WTC11 (cell line): Measurements from ENCODE around the gene NT5C1B. TPM values are rescaled to one million over a fixed set of nuclear protein-coding genes. Genes with fewer than 3 reads are reported as not detected.

Experiments used
- ATAC-seq: fragments of 200-7000 bp; cut with Tn5 transposase; 2 replicates; pipeline ENCODE4 v1.10.0; 2021; ENCODE audit warnings: mild to moderate bottlenecking, moderate library complexity
- CTCF ChIA-PET: fragments of 300-600 bp; sonication (Branson Sonifier 250); formaldehyde crosslinking; loops from one replicate; lab custom pipeline; 2021; ENCODE audit warnings: antibody characterized with exemption; lab: Charles Lee
- POLR2A ChIA-PET: fragments of 350-600 bp; sonication (Branson Sonifier 250); formaldehyde crosslinking; loops from one replicate; lab custom pipeline; 2021; ENCODE audit warnings: antibody characterized with exemption; lab: Charles Lee
- DNase-seq: peaks from one replicate; pipeline ENCODE4 v3.0.0; 2021; ENCODE audit warnings: low spot score
- H3K27ac Mint-ChIP-seq: 2 replicates; pipeline ENCODE4 v1.8.0; 2021; ENCODE audit warnings: mixed read lengths
- H3K27me3 Mint-ChIP-seq: 2 replicates; pipeline ENCODE4 v1.8.0; 2021; ENCODE audit warnings: low read depth, mild to moderate bottlenecking, moderate library complexity, mixed read lengths
- H3K36me3 Mint-ChIP-seq: 2 replicates; pipeline ENCODE4 v1.8.0; 2021; ENCODE audit warnings: mixed read lengths
- H3K4me1 Mint-ChIP-seq: 2 replicates; pipeline ENCODE4 v1.8.0; 2022; ENCODE audit warnings: mixed read lengths
- H3K4me3 Mint-ChIP-seq: 2 replicates; pipeline ENCODE4 v1.8.0; 2021; ENCODE audit warnings: mild to moderate bottlenecking, moderate library complexity, mixed read lengths
- H3K9me3 Mint-ChIP-seq: 2 replicates; pipeline ENCODE4 v1.8.0; 2021; ENCODE audit warnings: mixed read lengths
- CREM ChIP-seq: sonication (generic); formaldehyde crosslinking; IDR thresholded peaks from 2 replicates; pipeline ENCODE4 v1.8.1; 2022; ENCODE audit warnings: mild to moderate bottlenecking, missing genetic modification reagents, moderate library complexity
- E2F5 ChIP-seq: sonication (generic); formaldehyde crosslinking; IDR thresholded peaks from 2 replicates; pipeline ENCODE4 v1.8.1; 2022; ENCODE audit warnings: mild to moderate bottlenecking, moderate library complexity, missing genetic modification reagents
- ESRRA ChIP-seq: sonication (generic); formaldehyde crosslinking; IDR thresholded peaks from 2 replicates; pipeline ENCODE4 v1.8.1; 2022; ENCODE audit warnings: mild to moderate bottlenecking, missing genetic modification reagents, borderline replicate concordance
- FOXP4 ChIP-seq: sonication (generic); formaldehyde crosslinking; IDR thresholded peaks from 2 replicates; pipeline ENCODE4 v1.8.0; 2022; ENCODE audit warnings: mild to moderate bottlenecking, missing genetic modification reagents
- JUN ChIP-seq: sonication (generic); formaldehyde crosslinking; IDR thresholded peaks from 2 replicates; pipeline ENCODE4 v1.8.0; 2023; ENCODE audit warnings: mild to moderate bottlenecking, missing genetic modification reagents
- MYBL2 ChIP-seq: sonication (generic); formaldehyde crosslinking; IDR thresholded peaks from 2 replicates; pipeline ENCODE4 v1.8.1; 2023; ENCODE audit warnings: mild to moderate bottlenecking, moderate library complexity, missing genetic modification reagents
- SMAD4 ChIP-seq: sonication (generic); formaldehyde crosslinking; IDR thresholded peaks from 2 replicates; pipeline ENCODE4 v1.8.0; 2022; ENCODE audit warnings: mild to moderate bottlenecking, missing genetic modification reagents
- TP53 ChIP-seq: sonication (generic); formaldehyde crosslinking; IDR thresholded peaks from 2 replicates; pipeline ENCODE4 v1.8.1; 2023; ENCODE audit warnings: mild to moderate bottlenecking, missing genetic modification reagents
- ZNF219 ChIP-seq: sonication (generic); formaldehyde crosslinking; IDR thresholded peaks from 2 replicates; pipeline ENCODE4 v1.8.0; 2023; ENCODE audit warnings: missing genetic modification reagents, mild to moderate bottlenecking, borderline replicate concordance
- ZNF232 ChIP-seq: sonication (generic); formaldehyde crosslinking; IDR thresholded peaks from 2 replicates; pipeline ENCODE4 v1.8.0; 2022; ENCODE audit warnings: mild to moderate bottlenecking, missing genetic modification reagents
- ZNF281 ChIP-seq: sonication (generic); formaldehyde crosslinking; IDR thresholded peaks from 2 replicates; pipeline ENCODE4 v1.8.0; 2023; ENCODE audit warnings: mild to moderate bottlenecking, missing genetic modification reagents
- ZNF317 ChIP-seq: sonication (generic); formaldehyde crosslinking; IDR thresholded peaks from 2 replicates; pipeline ENCODE4 v1.8.1; 2023; ENCODE audit warnings: low read depth, mild to moderate bottlenecking, moderate library complexity, missing genetic modification reagents, borderline replicate concordance
- ZNF532 ChIP-seq: fragments of 250-450 bp; sonication (Bioruptor Pico); IDR thresholded peaks from 2 replicates; pipeline ENCODE4 v1.9.0; 2021; ENCODE audit warnings: mild to moderate bottlenecking, borderline replicate concordance
- total RNA-seq: library from RNA; stranded (reverse); gene quantifications from 3 replicates; pipeline ENCODE4 v1.2.3, GENCODE V29; 2021

Gene NT5C1B
- total RNA-seq, 1 experiment from 2014 or later, result not detected

- TF ChIP-seq ZNF532 (CRISPR knock-in tag) (no peak), CREM (CRISPR knock-in tag) (no peak), TP53 (CRISPR knock-in tag) (no peak), E2F5 (CRISPR knock-in tag) (no peak)
Observed at GRCh38 chr2:18580606-18581005, 8.8 kb downstream of the NT5C1B start (continued).

GRCh38 chr2:18578033-18578432 is 11.3 kb downstream of the NT5C1B start:
- POLR2A ChIA-PET, result no interaction called here
- H3K27me3 Mint-ChIP-seq, result no peaks in the 10 kb centered on the region
- DNase-seq, result no peak
- no peak overlapping the region for H3K27ac Mint-ChIP-seq
- peaks cover 22% of the 10 kb centered on the region for H3K9me3 Mint-ChIP-seq
- no peak overlapping the region for H3K4me3 Mint-ChIP-seq
- TF ChIP-seq MYBL2 (CRISPR knock-in tag), result no peak
- TF ChIP-seq ZNF232 (CRISPR knock-in tag), result no peak
- no peak for TF ChIP-seq ZNF317 (CRISPR knock-in tag)
- TF ChIP-seq SMAD4, result no peak
- no peak for TF ChIP-seq FOXP4
- no peak for TF ChIP-seq ZNF281
- no peak for TF ChIP-seq E2F5 (CRISPR knock-in tag)
- no peak for TF ChIP-seq ESRRA (CRISPR knock-in tag)
- ATAC-seq, result no peak
- 0 out of 2 replicates have a peak, but pooled peaks cover 2% of the 10 kb centered on the region for H3K36me3 Mint-ChIP-seq
- CTCF ChIA-PET, result no interaction called here
- peaks cover 5% of the 10 kb centered on the region; the same call in 1 of the 2 replicates for H3K4me1 Mint-ChIP-seq

GRCh38 chr2:18566145-18566769 is 23.1 kb downstream of the NT5C1B start:
- DNase-seq, result no peak
- no peak overlapping the region for H3K27ac Mint-ChIP-seq
- CTCF ChIA-PET, result no interaction called here
- TF ChIP-seq JUN, result no peak
- no peak for TF ChIP-seq ZNF219 (CRISPR knock-in tag)
- TF ChIP-seq, all 79 proteins: peak for 0
- H3K9me3 Mint-ChIP-seq, result no peaks in the 10 kb centered on the region
- peaks cover 11% of the 10 kb centered on the region for H3K4me1 Mint-ChIP-seq
- POLR2A ChIA-PET, result no interaction called here
- no peak overlapping the region for H3K4me3 Mint-ChIP-seq
- no peaks in the 10 kb centered on the region for H3K36me3 Mint-ChIP-seq
- ATAC-seq, result no peak
- no peaks in the 10 kb centered on the region; the same call in 1 of the 2 replicates for H3K27me3 Mint-ChIP-seq
